HG03060 (cell line): ENCODE results near the gene SLC4A8.

Experiments used
- ATAC-seq: cut with Tn5 transposase; IDR thresholded peaks from one replicate; pipeline ENCODE4 v1.9.1; 2021; ENCODE audit warnings: low read depth, moderate number of reproducible peaks; ENCODE audit not compliant: unreplicated experiment

The SLC4A8 gene

DNA sequence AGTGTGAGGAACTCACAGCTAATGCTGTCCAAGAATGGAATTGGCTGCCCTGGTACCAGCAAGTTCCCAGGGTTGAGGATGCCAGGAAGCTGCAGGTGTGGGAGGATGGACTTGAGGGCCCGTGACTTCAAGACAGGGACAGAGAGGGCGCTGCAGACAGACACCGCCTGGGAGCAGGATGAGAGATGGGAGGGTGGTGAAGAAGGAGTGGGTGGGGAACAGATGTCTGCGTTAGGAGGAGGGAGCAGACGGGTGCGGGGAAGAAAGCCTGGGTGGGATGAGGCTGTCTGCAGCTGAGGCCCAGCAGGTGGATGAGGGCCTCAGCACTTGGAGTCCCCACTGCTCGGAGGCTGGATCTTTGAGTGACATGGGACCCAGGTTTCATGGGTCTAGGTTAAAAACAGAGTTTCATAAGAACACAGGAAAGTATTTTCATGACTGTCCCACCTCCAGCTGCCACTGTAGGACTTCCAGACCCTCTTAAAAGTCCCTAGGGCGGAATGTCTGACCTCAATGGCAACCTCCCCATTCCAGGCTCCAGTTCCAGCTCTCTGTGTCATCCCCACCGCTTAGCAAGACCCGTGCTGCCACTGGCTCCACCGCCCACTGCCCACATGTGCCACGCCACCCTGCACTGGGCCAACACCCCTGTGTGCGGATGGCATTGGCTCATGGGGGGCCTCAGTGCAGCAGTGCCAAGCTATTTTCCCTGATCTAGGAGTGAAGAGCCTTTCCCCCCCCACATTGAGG, 96.1 kb downstream of the SLC4A8 start:
- no peak for ATAC-seq

DNA sequence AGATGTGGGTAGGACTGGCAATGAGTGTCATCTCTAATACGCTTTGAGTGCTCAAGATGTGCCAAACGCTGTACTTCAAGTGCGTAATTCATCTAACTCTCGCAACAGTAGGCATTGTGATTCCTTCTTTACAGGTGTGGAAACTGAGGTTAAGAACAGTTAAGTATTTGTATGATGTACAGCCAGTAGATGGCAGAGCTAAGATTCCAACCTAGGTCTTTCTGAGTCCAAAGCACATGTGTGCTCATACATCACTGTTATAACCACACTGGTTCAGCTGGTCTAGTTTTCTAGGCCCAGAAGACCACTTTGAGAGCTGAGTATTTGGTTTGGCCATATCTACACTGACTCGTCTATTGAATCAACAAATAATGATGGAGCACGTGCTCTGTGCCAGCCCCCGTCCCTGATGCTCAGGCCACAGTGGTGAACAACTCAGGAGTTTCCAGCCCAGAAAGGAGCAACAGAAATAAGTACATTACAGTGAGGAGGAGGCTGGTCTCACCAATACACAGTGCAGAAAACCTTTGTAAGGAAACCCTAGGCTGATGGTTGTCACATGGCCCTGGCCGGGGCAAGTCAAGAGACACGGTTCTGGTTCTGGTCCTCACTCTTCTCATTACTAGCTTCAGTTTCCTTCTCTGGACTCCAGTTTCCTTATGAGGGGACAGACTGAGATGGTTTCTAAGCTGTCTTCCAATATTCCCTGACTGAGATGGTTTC, 97.1 kb downstream of the SLC4A8 start:
- ATAC-seq, result no peak

DNA sequence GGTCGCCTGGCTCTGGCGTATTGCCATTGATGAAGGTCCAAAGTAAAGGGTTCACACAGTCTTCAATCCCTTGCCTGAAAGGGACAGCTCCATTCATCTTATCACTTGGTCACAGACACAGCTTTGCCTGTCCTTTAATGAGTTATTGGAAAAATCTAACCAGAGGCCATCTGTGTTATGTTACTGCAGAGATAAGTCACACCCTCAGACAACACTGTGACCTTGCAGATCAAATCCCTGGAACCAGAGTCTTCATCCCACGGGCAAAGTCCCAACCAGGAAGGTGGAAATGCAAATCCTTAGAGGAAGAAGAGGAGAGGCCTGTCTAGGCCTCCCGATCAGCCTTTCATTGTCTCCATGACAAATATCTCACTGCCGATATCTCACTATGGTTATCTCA, 98.1 kb downstream of the SLC4A8 start:
- no peak for ATAC-seq

DNA sequence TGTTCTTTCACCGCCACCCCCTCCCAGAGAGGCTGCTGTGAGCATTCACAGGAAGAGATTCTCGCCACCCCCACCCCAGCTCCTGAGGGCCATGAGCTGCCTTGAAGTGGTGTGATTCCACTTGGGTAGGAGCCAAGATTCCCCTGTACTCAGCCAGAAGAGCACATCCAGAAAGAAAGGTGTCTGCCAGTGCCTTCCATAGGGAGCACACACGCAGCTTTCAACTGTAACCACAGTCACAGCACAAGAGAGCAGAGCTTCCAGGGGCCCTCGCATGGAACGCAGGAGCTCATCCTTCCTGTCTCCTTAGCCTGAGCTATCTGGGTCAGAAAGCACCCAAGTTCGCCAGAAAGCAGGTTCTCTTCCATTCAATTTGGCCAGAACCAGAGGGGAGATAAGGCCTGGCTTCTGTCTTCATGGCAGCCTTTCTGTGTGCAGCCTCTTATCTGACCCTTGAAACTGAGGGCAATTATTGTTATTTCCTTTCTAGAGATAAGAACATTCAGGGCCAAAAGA, 99.8 kb downstream of the SLC4A8 start:
- ATAC-seq, result no peak

DNA sequence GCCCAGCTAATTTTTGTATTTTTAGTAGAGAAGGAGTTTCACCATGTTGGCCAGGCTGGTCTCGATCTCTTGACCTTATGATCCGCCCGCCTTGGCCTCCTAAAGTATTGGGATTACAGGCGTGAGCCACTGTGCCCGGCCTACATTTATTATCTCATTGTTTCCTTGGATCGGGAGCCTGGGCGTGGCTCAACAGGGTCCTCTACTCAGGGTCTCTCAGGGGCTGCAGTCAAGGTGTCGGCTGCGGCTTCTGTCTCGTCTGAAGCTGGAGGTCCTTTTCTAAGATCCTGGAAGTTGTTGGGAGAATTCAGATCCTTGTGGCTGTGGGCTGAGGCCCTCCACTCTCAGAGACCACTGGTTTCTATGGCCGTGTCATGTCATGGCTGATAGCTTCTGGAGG, 100.9 kb downstream of the SLC4A8 start:
- no peak for ATAC-seq

DNA sequence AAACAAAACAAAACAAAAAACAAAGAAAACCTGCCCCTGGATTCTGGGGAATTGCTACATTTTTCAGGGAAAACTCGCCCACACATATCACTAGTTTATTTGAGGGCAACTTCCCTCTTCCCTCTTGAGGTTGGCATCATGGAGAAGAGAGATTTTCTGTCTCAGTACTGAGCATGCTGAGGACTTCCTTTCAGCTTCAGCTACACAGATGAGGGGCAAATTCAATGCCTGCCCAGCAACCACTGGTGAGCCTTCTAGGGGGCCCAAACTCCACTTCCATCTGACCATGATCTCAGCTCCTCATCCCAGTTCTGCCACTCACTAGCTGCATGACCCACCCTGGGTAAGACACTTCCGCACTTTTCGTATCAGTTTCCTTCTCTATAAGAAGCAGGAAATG, 103.3 kb downstream of the SLC4A8 start:
- no peak for ATAC-seq

DNA sequence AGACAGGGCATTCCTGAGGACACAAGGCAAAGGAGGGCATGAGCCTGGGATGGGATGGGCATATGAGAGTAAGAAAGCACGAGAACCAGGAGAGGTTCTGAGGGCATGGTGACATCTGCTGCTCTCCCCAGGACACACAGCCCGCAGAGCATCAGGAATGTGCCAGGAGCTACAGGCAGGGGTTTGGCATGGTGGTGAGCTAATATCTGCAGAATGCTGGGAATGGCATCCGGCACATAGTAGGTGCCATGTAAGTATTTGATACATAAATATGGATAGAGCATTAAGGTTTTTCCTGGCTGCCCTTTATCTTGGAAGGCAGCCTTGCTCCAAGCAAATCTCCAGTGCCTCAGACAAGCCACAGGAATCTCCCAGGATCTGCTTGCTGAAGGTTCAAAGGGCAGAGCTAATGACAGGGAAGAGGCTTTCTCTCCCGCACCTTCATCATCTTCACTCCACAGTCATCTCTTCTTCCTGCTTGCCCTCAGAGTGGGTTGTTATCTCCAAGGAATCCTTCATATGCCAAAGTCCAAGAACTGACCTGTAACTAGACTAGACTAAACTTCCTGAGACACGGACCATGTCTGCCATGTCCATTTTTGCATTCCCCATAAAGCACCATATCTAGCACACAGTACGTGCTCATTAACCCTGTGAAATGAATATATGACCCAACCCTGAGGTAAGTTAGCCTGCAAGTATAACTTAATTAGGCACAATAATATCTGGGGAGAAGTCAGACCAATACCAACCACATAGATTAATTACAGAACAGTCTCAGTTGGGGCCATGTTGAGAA, 104.4 kb downstream of the SLC4A8 start:
- ATAC-seq, result no peak

DNA sequence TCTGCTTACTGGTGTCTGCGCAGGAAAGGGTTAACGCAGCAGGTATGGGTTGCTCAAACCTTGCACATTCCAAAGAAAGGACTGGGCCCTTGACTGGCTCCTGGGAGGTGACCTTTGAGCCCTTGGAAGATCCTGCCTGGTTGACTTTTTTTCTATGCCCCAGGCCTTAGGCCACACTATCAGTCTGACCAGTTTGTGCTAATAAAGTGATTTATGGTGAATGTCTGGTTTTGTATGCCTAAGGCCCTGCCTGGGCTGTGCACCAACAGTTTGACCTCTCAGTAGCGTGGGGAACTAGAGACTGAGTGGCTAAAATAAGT, 105.0 kb downstream of the SLC4A8 start:
- no peak for ATAC-seq

DNA sequence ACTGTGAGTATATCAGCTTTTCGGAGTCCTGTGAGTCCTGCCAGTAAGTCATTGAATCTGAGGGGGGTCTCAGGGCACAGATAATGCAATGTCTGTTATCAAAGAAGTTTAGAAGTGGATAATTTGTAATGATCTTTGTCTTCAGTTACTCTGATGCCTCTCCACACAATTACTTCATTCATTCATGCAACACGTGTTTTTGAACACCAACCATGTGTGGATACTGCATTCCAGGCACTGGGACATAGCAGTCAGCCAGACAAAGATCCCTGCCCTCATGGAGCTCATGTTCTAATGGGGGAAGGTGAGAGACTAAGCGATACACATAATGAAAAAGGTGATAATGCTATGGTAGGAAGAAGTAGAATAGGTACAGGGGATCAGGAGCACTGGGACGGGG, 105.6 kb downstream of the SLC4A8 start:
- no peak for ATAC-seq

DNA sequence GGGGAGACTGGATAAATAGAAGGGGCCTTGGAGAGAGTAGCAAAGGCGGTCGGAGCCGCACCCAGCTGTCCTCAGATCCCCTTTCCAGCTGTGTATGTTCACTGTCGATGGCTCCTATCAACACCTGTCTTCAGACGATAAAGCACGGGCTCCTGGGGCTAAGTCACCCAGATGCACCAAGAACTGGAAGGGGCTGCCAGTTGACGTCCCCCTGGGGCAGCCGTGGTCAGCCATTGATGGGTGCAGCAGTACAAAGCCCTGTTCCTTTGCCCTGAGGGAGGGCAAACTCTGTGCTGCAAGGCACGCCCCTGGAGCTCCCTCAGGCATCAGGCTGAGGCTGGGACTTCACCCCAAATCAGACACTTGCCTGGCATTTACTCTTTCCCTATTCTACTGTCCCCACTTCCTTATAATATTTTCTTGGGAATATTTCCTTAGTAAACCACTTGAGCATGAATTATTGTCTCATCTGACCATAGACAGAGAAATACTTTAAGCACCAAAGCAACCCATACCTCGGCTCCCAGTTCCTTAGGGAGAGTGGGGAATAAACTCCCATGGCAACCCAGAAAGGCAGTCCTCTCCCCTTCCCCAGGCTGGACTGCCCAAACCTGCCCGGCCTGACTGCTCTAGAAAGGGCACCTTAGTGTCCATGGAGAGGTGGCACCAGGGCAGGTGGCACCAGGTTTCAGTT, 106.8 kb downstream of the SLC4A8 start:
- no peak for ATAC-seq

DNA sequence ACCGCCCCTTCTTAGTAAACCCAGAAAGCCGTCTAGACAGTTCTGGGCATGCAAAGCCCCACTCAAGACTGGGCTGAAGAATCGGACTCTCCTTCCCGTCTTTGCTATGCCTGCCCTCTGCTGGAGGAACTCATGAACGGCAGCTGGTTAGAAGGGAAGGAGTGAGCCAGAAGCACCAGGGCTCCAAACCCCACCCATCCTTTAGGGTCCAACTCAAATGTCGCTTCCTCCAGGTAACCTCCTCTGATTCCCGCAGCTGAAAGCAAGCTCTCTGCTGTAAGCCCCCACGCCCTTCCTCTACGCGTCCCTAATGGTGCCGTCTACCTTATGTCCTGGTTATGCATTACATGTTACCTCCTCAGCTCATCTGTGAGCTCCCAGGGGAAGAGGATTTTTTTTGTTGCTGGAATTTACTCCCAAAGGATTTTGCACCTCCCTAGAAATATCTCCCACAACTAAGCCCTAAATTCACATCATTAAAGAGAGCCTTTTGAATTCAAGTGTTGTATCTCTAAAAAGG, 107.4 kb downstream of the SLC4A8 start:
- ATAC-seq, result no peak

DNA sequence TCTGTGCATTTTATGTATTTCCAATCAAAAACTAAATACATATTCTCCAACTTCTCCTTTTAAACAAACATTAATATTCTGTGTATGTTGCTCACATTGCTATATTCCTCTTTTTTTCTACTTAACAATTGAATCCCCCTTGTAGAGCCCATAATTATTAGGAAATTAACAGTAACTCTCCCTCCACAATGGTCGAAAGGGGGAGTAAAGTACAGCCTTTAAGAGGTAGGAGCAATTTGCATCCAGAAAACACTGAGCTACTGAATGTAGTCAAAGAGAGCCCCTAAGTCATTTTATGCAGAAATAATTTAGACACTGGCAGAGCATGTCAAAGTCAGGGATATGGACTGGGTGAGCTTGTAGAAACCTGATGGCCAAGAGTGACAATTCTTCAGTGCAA, 109.2 kb downstream of the SLC4A8 start:
- ATAC-seq, result no peak

DNA sequence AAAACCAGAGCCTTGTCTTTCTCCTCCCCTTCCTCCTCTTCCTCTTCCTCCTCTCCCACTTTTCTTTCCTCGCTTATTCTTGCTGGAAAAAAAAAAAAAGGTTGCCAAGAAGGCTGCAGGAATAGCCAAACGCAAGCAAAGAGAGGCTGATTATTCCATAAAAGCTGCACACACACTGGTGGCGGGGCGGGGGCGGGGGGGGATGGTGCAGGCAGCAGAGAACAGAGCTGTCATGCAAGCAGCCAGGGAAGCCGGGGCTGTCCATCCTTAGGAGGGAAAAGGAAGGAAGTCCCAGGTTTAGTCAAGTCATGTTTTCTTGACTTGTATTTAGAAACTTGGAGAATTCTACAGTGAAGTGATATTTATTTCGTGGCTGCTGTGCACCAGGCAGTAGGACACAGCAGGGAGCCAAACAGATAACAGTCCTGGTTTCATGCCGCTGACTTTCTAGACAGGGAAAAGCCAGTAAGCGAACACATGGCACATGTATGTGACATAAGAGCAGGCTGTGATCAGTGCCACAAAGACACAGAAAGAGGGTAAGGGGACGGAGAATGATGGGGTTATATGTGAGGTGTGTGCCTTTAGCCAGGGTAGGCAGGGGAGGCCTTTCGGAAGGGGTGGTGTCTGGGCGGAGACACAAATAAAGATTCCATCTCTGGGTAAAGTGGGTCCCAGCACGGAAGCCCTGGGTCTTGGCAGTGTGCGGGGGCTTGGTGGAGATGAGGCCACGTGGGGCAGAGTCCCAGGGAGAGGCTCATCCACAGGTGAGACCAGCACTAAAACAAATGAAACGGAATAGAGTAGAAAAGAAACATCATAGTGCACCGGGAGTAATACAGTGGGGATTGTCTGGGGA, 109.8 kb downstream of the SLC4A8 start:
- no peak for ATAC-seq

DNA sequence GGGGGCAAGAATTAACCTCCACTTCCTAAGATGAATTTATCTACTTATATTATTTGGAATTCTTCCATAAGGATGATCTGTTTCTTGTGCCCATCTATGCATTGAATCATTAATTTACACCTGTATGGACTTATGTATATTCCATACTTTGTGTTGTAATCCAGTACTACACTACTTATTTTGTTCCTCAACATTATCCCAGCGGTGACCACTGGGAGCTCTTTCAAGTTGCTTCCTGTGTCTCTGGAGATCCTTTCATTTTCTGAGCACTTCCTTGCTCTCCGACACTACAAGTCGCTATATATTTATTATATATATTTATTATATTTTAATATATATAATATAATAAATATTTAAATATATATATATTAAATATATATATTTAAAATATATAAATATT, 111.5 kb downstream of the SLC4A8 start:
- no peak for ATAC-seq

DNA sequence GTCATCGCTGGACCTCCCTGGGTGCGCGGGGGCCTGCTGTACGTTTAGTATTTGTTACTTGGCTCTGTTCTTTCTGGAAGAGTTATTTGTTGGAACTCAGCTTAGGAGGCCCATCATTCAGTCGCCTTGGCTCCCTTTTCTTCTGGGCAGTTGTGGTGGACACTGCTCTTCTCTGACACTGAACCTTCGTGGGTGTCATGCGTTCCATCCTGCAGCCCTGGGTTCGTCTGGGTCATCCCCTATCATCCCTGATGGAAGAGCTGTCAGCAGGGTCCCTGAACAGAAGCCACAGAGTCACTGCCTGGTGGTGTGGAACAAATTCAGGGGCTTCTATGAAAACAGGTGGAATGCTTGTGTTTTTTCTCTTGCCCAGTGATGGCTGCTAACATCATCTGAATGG, 113.5 kb downstream of the SLC4A8 start:
- no peak for ATAC-seq

DNA sequence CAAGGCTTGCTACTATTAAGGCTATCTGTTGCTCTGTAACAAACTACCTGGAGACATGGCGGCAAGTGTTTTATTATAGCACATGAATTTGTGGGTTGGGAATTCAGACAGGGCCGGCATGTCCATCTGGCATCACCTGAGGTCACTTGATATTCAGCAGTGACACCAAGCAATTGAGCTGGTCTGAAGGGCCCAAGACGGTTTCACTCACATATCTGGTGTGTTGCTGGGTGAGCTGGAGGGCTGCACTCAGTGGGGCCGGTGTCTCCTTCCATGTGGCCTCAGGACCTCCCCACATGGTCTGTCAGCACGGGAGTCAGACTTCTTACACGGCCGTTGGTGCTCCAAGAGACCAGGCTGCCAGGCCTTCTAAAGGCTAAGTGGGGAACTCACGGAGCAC, 114.0 kb downstream of the SLC4A8 start:
- no peak for ATAC-seq

DNA sequence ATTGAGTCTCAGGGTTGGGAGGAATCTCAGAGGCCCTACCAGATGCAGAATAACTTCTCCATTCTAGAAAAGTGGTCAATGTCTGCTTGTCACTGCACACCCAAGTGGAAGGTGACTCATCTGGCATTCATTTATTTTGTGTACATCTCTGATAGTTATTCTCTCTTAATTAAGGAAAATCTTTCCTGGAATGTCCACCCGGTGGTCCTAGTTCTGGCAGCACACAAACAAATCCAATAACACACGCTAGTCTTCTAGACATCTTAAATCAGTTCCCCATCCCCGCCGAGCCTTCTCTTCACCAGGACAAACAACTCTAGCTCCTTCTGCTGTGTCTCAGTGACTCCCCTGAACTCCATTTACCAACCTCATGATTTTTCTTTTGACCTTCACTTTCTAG, 116.4 kb downstream of the SLC4A8 start:
- no peak for ATAC-seq

DNA sequence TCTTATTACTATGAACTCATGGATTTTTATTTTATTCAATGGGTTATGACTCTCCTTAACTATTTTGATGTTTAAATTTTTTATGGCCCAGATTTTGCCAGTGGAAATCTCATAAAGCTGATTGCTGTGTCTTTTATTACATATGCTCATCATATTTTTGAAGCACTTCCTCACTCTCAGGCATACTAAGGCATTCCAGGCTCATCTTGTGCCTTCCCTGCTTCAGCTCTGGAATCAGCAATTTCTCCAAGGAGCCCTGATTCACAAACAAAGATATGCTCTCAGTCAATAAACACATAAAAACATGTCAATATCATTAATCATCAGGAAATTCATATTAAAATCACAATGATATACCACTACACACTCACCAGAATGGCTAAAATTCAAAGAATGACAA, 121.5 kb downstream of the SLC4A8 start:
- no peak for ATAC-seq

DNA sequence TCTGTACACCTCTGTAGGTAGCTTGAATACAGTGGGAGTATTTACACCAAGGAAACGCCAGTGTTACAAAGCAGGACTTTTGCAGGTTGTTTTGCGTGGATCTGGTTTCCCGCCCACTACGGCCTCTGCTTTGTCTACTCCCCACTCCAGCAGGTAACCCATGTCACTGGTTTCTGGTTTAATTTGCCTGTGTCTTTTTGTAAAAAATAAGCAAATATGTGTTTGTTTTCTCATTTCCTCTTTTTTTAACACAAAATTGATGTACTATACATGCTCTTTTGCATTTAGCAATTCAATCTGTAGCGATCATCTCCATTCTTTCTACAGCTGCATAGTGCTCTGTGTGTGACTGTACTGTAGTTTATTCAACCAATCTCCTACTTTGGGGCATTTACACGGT, 123.0 kb downstream of the SLC4A8 start:
- no peak for ATAC-seq

DNA sequence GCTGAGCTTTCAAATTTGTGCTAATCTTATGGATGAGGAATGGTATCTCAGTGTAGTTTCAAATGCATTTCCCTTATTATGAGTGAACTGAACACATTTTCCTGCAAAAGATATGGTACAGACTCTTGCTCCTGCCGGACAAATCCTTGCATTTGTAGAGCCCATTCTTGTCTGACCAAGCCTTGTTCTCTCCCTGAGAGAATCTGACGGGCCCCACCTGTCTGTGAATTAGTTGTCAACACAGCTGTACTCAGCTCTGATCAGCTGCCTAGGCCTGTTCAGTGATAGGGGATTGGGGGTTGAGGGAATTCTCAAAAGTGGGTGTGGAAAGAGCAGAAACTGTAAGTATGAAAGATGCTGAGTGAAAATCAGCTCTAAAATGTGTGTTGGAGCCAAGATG, 123.6 kb downstream of the SLC4A8 start:
- ATAC-seq, result no peak
